GM12878 (cell line): ENCODE results near the gene TEX2. TPM values are rescaled to one million over a fixed set of nuclear protein-coding genes. Genes with fewer than 3 reads are reported as not detected.

Experiments used
- ATAC-seq: fragments of 200-7000 bp; cut with Tn5 transposase; 3 replicates; pipeline ENCODE4 v1.9.1; 2020; ENCODE audit warnings: mild to moderate bottlenecking, moderate library complexity
- BruUV-seq: library from RNA; stranded (reverse); fragments of 400-500 nt; replicated peaks from 2 replicates; lab custom pipeline; 2021; lab: Mats Ljungman, UMichigan
- CTCF ChIA-PET: fragments of 300-600 bp; sonication (Branson Sonifier 250); formaldehyde crosslinking; extraction: SDS; loops from one replicate; lab custom pipeline; 2021; ENCODE audit warnings: inconsistent platforms; lab: Yijun Ruan, JAX
- POLR2A ChIA-PET: fragments of 350-600 bp; formaldehyde crosslinking; extraction: SDS; loops from one replicate; lab custom pipeline; 2021; ENCODE audit warnings: inconsistent platforms; lab: Charles Lee
- RAD21 ChIA-PET: fragments of 300-600 bp; sonication (Branson Sonifier 250); formaldehyde crosslinking; loops from one replicate; lab custom pipeline; 2023; ENCODE audit warnings: antibody characterized with exemption; ENCODE audit not compliant: unreplicated experiment; lab: Charles Lee
- SMC1A ChIA-PET: fragments of 300-600 bp; sonication (Branson Sonifier 250); formaldehyde crosslinking; loops from one replicate; lab custom pipeline; 2023; ENCODE audit not compliant: unreplicated experiment, uncharacterized antibody; lab: Charles Lee
- DNase-seq: peaks from one replicate; pipeline ENCODE4 v3.0.0-alpha.2; 2011; ENCODE audit warnings: low read depth, low spot score
- FAIRE-seq: peaks from 3 replicates; lab custom pipeline; 2011; peaks lifted over from hg19 to GRCh38; lab: Jason Lieb, UNC
- H2AFZ ChIP-seq: 2 replicates; pipeline ENCODE4 v1.6.0; 2011; ENCODE audit warnings: low read depth, low read length, control low read depth; ENCODE audit not compliant: control insufficient read depth
- H3K27ac ChIP-seq: 2 replicates; pipeline ENCODE4 v1.5.1; 2011; ENCODE audit warnings: control low read depth; ENCODE audit not compliant: control insufficient read depth, insufficient read depth
- H3K27me3 ChIP-seq, 2 experiments: replicated peaks in 1 of 2; 2 replicates each; pipeline versions ENCODE4 v1.6.0 to v1.6.1; 2011; ENCODE audit warnings: low read length in 1 of 2; ENCODE audit not compliant: control insufficient read depth in 2 of 2, insufficient read depth in 2 of 2
- H3K36me3 ChIP-seq, 2 experiments: 2 replicates each; pipeline ENCODE4 v1.5.1; 2011; ENCODE audit warnings: low read length in 1 of 2; ENCODE audit not compliant: control insufficient read depth in 2 of 2, insufficient read depth in 2 of 2
- H3K4me1 ChIP-seq: 2 replicates; pipeline ENCODE4 v1.6.1; 2011; ENCODE audit warnings: mild to moderate bottlenecking, low read length, moderate library complexity, mixed read lengths; ENCODE audit not compliant: control insufficient read depth, insufficient read depth
- H3K4me2 ChIP-seq: 2 replicates; pipeline ENCODE4 v1.6.0; 2011; ENCODE audit warnings: control low read depth; ENCODE audit not compliant: control insufficient read depth, insufficient read depth
- H3K4me3 ChIP-seq: fragments of 200-600 bp; sonication (generic); 2 replicates; pipeline ENCODE4 v1.5.1; 2016
- H3K79me2 ChIP-seq: 2 replicates; pipeline ENCODE4 v1.6.0; 2011; ENCODE audit warnings: low read length; ENCODE audit not compliant: control insufficient read depth, insufficient read depth
- H3K9ac ChIP-seq: 2 replicates; pipeline ENCODE4 v1.8.0; 2011; ENCODE audit warnings: low read length, control low read depth, mixed read lengths; ENCODE audit not compliant: control insufficient read depth, insufficient read depth
- H3K9me3 ChIP-seq: replicated peaks from 3 replicates; pipeline ENCODE4 v1.5.1; 2011; ENCODE audit warnings: mild to moderate bottlenecking, low read length; ENCODE audit not compliant: control insufficient read depth, insufficient read depth
- H4K20me1 ChIP-seq: 2 replicates; pipeline ENCODE4 v1.6.0; 2011; ENCODE audit not compliant: control insufficient read depth, insufficient read depth
- CHD4 ChIP-seq: fragments of 200-600 bp; sonication (generic); IDR thresholded peaks from 2 replicates; pipeline ENCODE4 v1.6.1; 2016; ENCODE audit warnings: mild to moderate bottlenecking
- ZBED1 ChIP-seq: IDR thresholded peaks from 2 replicates; pipeline ENCODE4 v1.6.1; 2016; ENCODE audit warnings: borderline replicate concordance
- WGBS: methylation state at CpG from one replicate; pipeline ENCODE4 v1.1.6; 2016; ENCODE audit warnings: low lambda C conversion rate; ENCODE audit not compliant: insufficient replicate concordance, insufficient coverage; ENCODE audit errors: missing lambda C conversion rate; 5-methylcytosine and 5-hydroxymethylcytosine counted together
- in situ Hi-C: fragments of 300-500 bp; cut with MboI; formaldehyde crosslinking; loops from 9 replicates; pipeline ENCODE4 v1.14.3; 2018; ENCODE audit warnings: mixed read lengths
- intact Hi-C: fragments of 100-400 bp; cut with micrococcal nuclease; formaldehyde crosslinking; loops from one replicate; pipeline ENCODE4 v1.14.2; 2022; ENCODE audit not compliant: unreplicated experiment
- polyA plus RNA-seq, 11 experiments: library from polyadenylated mRNA; depleted of rRNA in 4 of 11; unstranded in 6 of 11; stranded (reverse) in 5 of 11; fragments of >200 nt; fragmentation: Nextera tagmentation in 4 of 11; fragmentation: Illumina TruSeq in 1 of 11; extraction: Ambion mirVana in 4 of 11; extraction: Trizol in 1 of 11; gene quantifications; 1 replicate in 1 of 11; 2 replicates in 10 of 11; pipeline versions ENCODE4 v1.2.1 to v1.2.3, GENCODE V29; 2011 to 2016; ENCODE audit warnings: inconsistent platforms in 2 of 11, missing spikeins in 2 of 11, low read depth in 1 of 11
- total RNA-seq, 4 experiments: library from RNA; depleted of rRNA in 3 of 4; stranded (reverse); fragments of >200 nt in 3 of 4; fragmentation: Illumina TruSeq in 1 of 4; extraction: Trizol in 1 of 4; gene quantifications; 2 replicates each; pipeline versions ENCODE4 v1.2.1 to v1.2.3, GENCODE V29; 2013 to 2021
- TF ChIP-seq, protein P1 (sequence below): fragments of 450-650 bp; IDR thresholded peaks from 2 replicates; pipeline ENCODE4 v1.6.1; 2017; ENCODE audit warnings: mild to moderate bottlenecking, moderate library complexity

Gene TEX2
- total and polyA plus RNA-seq, 10 of the 15 experiments (the other 5 are each of a cell fraction or from before 2014, with no cell fraction given): 3.8 to 19.9 (median 15.8) TPM

DNA sequence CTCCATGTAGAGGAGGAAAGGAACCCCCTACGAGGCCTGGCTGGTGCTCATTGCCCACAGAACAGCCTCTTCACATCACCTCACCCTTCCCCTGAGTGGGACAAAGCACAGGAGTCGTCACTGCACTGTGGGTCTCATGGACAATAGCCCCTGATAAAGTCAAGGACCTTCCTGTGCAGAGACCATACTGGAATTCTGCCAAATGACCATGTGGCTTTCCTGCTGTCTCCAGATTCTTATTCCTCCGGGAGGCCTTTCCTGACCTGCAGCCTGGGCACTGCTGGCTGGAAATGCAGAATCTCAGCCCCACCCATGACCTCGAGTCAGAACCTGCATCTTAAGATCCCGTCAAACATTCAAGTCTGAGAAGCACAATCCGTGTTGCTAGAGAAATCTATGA lies 72.6 kb downstream of the TEX2 start:
- 65% methylated on average over 6 of the region's 6 CpGs for WGBS
- no peak for FAIRE-seq

More for the DNA sequence above, 72.6 kb downstream of the TEX2 start:
- Histone ChIP-seq H3K79me2 (no peaks in the 10 kb centered on the region), H3K4me1 (no peaks in the 10 kb centered on the region), H3K36me3 (peaks cover 0 to 1% of the 10 kb centered on the region in 2 experiments; a peak in 2 of 4 replicates), H3K4me2 (no peak overlapping the region)
- in situ Hi-C loops: no loop called here
- TF ChIP-seq ZBED1 (no peak), CHD4 (no peak)
- TF ChIP-seq, protein P1, sequence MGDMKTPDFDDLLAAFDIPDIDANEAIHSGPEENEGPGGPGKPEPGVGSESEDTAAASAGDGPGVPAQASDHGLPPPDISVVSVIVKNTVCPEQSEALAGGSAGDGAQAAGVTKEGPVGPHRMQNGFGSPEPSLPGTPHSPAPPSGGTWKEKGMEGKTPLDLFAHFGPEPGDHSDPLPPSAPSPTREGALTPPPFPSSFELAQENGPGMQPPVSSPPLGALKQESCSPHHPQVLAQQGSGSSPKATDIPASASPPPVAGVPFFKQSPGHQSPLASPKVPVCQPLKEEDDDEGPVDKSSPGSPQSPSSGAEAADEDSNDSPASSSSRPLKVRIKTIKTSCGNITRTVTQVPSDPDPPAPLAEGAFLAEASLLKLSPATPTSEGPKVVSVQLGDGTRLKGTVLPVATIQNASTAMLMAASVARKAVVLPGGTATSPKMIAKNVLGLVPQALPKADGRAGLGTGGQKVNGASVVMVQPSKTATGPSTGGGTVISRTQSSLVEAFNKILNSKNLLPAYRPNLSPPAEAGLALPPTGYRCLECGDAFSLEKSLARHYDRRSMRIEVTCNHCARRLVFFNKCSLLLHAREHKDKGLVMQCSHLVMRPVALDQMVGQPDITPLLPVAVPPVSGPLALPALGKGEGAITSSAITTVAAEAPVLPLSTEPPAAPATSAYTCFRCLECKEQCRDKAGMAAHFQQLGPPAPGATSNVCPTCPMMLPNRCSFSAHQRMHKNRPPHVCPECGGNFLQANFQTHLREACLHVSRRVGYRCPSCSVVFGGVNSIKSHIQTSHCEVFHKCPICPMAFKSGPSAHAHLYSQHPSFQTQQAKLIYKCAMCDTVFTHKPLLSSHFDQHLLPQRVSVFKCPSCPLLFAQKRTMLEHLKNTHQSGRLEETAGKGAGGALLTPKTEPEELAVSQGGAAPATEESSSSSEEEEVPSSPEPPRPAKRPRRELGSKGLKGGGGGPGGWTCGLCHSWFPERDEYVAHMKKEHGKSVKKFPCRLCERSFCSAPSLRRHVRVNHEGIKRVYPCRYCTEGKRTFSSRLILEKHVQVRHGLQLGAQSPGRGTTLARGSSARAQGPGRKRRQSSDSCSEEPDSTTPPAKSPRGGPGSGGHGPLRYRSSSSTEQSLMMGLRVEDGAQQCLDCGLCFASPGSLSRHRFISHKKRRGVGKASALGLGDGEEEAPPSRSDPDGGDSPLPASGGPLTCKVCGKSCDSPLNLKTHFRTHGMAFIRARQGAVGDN: no peak
- TF ChIP-seq, all 136 proteins: peak for 0
- H3K9me3 ChIP-seq: no peaks in the 10 kb centered on the region
- no peaks in the 10 kb centered on the region for H4K20me1 ChIP-seq
- no TSS peak for BruUV-seq
- ChIA-PET POLR2A (no interaction called here), RAD21 (no interaction called here), CTCF (no interaction called here), SMC1A (no interaction called here)
- no peak overlapping the region for H3K4me3 ChIP-seq
- no peak overlapping the region for H3K9ac ChIP-seq
- no peak overlapping the region for H2AFZ ChIP-seq
- intact Hi-C loops: no loop called here
- DNase-seq (no peak), ATAC-seq (no peak)
- H3K27me3 ChIP-seq: no peaks in the 10 kb centered on the region
- H3K27ac ChIP-seq: no peak overlapping the region
